Measurements from ENCODE around the gene RPL37A. TPM values are rescaled to one million over a fixed set of nuclear protein-coding genes. Genes with fewer than 3 reads are reported as not detected.

RPL37A gene
- total RNA-seq, 1 donor from 2014 or later, result 2,728 TPM

DNA sequence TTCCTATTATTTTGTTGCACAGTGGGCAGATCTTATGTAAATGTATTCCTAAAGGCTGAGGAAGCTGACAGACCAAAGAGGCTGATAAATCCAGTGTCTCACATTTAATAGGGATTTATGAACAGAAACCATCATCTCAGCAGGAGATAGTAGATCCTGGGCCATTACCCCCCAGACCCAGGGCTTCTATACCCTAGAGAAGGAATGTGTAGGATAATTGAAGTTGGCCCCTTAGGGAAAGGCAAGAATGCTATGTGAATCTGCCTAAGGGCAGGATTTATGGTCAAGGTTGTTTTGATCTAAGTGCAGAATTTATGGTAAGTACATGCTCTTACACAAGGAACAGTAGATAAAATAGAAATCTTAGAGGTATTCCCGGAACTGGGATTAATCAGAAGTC lies 29.0 kb downstream of the RPL37A start:
- no peak for DNase-seq (ENCODE audit: low spot score in 2 of 2, unreplicated experiment in 2 of 2)
- Mint-ChIP-seq H3K27me3 (ENCODE audit: low read depth) (no peaks in the 10 kb centered on the region), H3K9me3 (peaks cover 4% of the 10 kb centered on the region), H3K36me3 (peaks cover 6% of the 10 kb centered on the region), H3K4me1 (peaks cover 39% of the 10 kb centered on the region), H3K27ac (peak overlapping the region; percentile 95), H3K4me3 (no peak overlapping the region)
- TF ChIP-seq, protein P1, sequence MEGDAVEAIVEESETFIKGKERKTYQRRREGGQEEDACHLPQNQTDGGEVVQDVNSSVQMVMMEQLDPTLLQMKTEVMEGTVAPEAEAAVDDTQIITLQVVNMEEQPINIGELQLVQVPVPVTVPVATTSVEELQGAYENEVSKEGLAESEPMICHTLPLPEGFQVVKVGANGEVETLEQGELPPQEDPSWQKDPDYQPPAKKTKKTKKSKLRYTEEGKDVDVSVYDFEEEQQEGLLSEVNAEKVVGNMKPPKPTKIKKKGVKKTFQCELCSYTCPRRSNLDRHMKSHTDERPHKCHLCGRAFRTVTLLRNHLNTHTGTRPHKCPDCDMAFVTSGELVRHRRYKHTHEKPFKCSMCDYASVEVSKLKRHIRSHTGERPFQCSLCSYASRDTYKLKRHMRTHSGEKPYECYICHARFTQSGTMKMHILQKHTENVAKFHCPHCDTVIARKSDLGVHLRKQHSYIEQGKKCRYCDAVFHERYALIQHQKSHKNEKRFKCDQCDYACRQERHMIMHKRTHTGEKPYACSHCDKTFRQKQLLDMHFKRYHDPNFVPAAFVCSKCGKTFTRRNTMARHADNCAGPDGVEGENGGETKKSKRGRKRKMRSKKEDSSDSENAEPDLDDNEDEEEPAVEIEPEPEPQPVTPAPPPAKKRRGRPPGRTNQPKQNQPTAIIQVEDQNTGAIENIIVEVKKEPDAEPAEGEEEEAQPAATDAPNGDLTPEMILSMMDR (IDR thresholded peaks at IDR 0.05; ENCODE audit: unreplicated experiment), result no peak

DNA sequence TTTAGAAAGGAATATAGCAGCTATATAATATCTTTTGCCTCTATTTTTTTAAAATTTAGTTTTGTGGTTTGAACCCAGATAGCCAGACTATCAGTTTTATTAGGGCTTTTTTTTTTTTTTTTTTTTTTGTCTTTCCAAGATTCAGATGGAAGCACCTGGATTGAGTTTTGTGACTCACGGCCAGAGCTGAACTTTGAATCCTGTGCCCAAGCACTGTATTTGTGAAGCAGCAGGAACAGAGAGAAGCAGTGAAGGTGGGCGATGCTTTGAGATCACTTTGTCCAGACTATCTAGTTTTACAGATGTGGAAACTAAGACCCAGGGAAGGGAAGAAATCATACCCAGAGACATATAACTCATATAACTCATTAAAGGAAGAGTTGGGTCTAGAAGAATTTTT lies 33.9 kb downstream of the RPL37A start:
- H3K4me1 Mint-ChIP-seq, result peaks cover 68% of the 10 kb centered on the region

DNA sequence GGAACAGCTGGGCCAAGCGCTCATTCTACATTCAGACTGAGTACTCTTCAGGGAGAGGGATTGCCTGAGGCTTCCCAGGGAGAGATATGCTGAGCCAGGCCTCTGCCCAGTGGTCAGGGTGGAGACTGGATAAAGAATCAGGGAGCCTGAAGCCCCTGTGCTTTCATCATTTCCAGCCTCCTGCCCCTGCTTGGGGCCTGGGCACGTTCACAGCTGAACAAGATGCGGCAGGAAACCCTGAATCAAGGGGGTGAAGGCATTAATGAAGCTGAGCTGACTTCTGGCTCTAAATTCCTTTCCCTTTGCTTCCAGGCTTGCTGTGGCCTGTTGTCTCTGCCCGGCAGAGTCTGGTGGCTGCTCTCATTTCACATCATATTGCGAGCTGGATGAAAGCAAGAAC lies 35.0 kb downstream of the RPL37A start:
- Mint-ChIP-seq H3K27me3 (ENCODE audit: low read depth) (no peaks in the 10 kb centered on the region), H3K9me3 (no peaks in the 10 kb centered on the region), H3K4me1 (peaks cover 69% of the 10 kb centered on the region), H3K4me3 (no peak overlapping the region), H3K27ac (peak overlapping the region; percentile 96), H3K36me3 (no peaks in the 10 kb centered on the region)
- DNase-seq (ENCODE audit: low spot score in 2 of 2, unreplicated experiment in 2 of 2), result no peak
- TF ChIP-seq, protein P1 (IDR thresholded peaks at IDR 0.05; ENCODE audit: unreplicated experiment), result no peak

More for the DNA sequence above, 33.9 kb downstream of the RPL37A start:
- TF ChIP-seq, protein P1 (IDR thresholded peaks at IDR 0.05; ENCODE audit: unreplicated experiment), result no peak
- Mint-ChIP-seq H3K27me3 (ENCODE audit: low read depth) (no peaks in the 10 kb centered on the region), H3K36me3 (no peaks in the 10 kb centered on the region), H3K9me3 (no peaks in the 10 kb centered on the region), H3K4me3 (no peak overlapping the region), H3K27ac (peak overlapping the region; percentile 90)
- DNase-seq (ENCODE audit: low spot score in 2 of 2, unreplicated experiment in 2 of 2), result no peak

DNA sequence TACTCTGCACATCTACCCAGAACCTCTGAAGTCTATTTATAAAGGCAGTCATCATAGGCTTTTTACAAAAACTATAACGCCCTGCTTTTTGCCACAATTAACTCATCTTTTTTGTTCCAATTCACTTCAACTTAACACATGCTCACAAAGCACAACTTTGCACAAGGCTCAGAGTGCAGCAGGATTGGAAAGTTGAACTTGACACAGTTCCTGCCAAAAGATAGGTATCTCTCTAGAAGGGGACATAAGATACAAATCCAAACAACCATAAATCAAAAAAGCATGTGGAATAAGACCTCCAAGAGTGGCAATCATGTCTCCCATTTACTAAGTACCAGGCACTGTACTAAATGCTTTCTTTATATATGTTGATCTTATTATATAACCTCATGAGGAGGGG lies 36.2 kb downstream of the RPL37A start:
- Mint-ChIP-seq H3K4me1 (peaks cover 69% of the 10 kb centered on the region), H3K27me3 (ENCODE audit: low read depth) (no peaks in the 10 kb centered on the region), H3K36me3 (no peaks in the 10 kb centered on the region), H3K9me3 (no peaks in the 10 kb centered on the region), H3K27ac (peak overlapping the region; percentile 96), H3K4me3 (no peak overlapping the region)
- TF ChIP-seq, protein P1 (IDR thresholded peaks at IDR 0.05; ENCODE audit: unreplicated experiment), result no peak
- no peak for DNase-seq (ENCODE audit: low spot score in 2 of 2, unreplicated experiment in 2 of 2)

DNA sequence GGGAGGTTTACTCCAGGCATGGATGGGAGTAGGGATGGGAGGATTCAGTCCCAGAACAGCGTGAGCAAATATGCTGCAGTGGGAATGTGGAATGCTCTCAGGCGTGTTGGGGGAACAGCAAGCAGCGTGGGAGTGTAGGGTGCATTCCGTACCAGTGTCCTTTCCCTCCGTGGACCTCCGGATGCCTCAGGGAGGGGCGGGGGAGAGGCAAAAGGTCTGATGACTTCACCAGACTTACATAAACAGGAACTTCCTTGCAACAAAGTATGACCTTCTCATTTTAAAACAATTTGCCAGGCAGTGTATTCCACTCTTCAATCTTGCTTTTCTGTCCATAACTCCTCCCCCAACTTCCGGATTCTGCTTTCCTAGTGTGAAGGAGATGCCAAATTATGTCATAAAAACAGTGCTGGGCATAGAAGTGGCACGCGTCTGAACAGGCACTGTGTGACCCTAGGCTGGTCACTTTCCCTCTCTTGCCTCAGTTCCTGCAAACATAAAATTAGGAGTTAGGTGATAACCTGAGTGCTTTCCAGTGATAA lies 36.9 kb downstream of the RPL37A start:
- DNase-seq (ENCODE audit: low spot score in 2 of 2, unreplicated experiment in 2 of 2), result no peak
- TF ChIP-seq, protein P1 (IDR thresholded peaks at IDR 0.05; ENCODE audit: unreplicated experiment), result no peak
- H3K4me3 Mint-ChIP-seq, result no peak overlapping the region
- no peaks in the 10 kb centered on the region for H3K9me3 Mint-ChIP-seq
- H3K27ac Mint-ChIP-seq, result peak overlapping the region; percentile 96
- no peaks in the 10 kb centered on the region for H3K27me3 Mint-ChIP-seq (ENCODE audit: low read depth)
- H3K36me3 Mint-ChIP-seq, result no peaks in the 10 kb centered on the region
- H3K4me1 Mint-ChIP-seq, result peaks cover 72% of the 10 kb centered on the region
